Activated CD8-positive, alpha-beta memory T cell treated with anti-CD3 and anti-CD28 coated beads for 48 hours (primary cell): ENCODE results near the gene MGAT4C.
"Not testable (repeated sequence)": the region's sequence is repeated elsewhere in the genome, so short reads cannot be mapped to it uniquely, and the experiment has no call there.

Experiments
- DNase-seq, 3 experiments: peaks; one replicate each; pipeline ENCODE4 v3.0.0-alpha.2; 2020; ENCODE audit warnings: low read depth in 2 of 3, low spot score in 2 of 3

Gene MGAT4C

GRCh38 chr12:86256163-86256562 is at the start of gene MGAT4C:
Gene MGAT4C, minus strand, starts transcription at chr12:86256391.
- no peak for DNase-seq

DNA sequence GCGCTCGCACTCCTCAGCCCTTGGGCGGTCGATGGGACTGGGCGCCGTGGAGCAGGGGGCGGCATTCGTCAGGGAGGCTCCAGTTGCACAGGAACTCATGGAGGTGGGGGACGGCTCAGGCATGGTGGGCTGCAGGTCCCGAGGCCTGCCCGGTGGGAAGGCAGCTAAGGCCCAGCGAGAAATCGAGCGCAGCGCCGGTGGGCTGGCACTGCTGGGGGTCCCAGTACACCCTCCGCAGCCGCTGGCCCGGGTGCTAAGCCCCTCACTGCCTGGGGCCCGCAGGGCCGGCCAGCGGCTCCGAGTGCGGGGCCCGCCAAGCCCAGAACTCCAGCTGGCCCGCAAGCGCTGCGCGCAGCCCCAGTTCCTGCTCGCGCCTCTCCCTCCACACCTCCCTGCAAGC is 40.2 kb upstream of the MGAT4C start:
- DNase-seq, result not testable (repeated sequence)

- DNase-seq, result no peak
These were observed 37.6 kb upstream of the MGAT4C start for GRCh38 chr12:86293682-86294240.

DNA sequence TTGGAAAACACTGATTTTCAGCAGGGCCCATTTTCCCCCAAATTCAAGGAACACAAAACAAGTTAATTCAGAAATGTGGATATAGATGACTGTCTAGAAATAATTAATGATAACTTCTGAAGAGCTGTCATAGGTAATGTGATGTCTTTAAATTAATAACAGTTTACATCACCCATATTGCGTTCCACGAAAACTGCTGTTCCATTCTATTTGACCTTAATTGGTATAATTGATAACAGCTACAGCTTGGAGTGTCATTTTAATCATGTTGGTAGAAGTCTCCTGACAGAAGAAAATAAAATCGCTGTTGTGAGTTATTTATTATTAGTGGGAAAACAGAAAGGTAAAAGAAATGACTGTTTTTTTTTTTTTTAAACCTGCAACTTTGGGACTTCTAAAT is 36.3 kb upstream of the MGAT4C start:
- no peak for DNase-seq

GRCh38 chr12:86290615-86291014 is 34.4 kb upstream of the MGAT4C start:
- DNase-seq, result no peak

- no peak for DNase-seq
These were observed 29.9 kb upstream of the MGAT4C start for GRCh38 chr12:86286119-86286518.

GRCh38 chr12:86283620-86284019 is 27.4 kb upstream of the MGAT4C start:
- DNase-seq, result no peak

DNA sequence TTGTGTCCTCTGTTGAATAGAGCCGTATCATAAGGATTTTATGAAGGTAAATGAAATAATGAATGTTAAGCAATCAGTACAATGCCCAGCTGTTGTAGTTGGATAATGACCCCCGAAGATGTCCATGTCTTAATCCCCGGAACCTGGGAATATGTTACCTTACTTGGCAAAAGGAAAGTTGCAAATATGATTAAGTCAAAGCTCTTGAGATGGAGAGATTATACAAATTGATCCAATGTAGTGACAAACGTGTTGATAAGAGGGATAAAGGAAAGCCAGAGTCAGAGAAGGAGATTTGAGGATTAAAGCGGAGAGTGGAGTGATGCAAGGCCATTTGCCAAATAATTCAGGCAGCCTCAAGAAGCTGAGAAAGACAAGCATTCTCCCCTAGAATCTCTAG is 19.2 kb upstream of the MGAT4C start:
- no peak for DNase-seq

DNA sequence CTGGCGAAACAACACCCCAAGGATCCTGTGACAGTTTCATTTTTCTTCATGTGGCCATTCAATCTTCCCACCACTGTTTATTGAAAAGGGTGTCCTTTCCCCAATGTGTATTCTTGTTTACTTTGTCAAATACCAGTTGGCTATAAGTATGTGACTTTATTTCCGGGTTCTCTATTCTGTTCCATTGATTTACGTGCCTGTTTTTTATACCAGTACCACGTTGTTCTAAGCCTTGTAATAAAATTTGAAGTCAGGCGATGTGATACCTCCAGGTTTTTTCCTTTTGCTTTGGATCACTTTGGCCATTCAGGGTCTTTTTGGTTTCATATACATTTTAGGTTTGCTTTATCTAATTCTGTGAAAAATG is 9.1 kb upstream of the MGAT4C start:
- no peak for DNase-seq

- no peak for DNase-seq
These were observed 8.5 kb upstream of the MGAT4C start for GRCh38 chr12:86264451-86265328.

GRCh38 chr12:86261578-86261977 is 5.4 kb upstream of the MGAT4C start:
- DNase-seq, result no peak

- DNase-seq, result no peak
These were observed 5.0 kb upstream of the MGAT4C start for GRCh38 chr12:86261142-86261541.

GRCh38 chr12:86260183-86260582 is 4.0 kb upstream of the MGAT4C start:
- DNase-seq, result no peak

DNA sequence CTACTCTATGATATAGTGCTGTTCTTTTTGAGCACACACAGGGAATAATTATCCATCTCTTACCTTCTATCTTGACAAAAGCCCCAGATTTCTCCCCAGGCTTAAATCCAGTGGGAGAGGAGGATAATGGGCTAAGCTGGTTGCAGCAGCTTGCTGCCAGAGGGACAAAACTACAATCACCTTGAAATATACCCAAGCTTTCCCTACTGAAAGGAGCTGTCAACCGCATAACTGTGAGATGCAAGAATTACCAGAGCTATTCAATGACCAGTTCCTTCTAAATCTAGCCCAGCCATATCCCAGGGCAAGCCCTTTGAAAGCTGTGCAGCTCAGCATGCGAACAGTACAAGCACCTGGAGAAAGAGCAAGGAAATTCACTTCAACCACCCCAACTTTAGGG is 943 bp upstream of the MGAT4C start:
- no peak for DNase-seq

- DNase-seq, result no peak
These were observed 1.6 kb downstream of the MGAT4C start for GRCh38 chr12:86254399-86255107.

DNA sequence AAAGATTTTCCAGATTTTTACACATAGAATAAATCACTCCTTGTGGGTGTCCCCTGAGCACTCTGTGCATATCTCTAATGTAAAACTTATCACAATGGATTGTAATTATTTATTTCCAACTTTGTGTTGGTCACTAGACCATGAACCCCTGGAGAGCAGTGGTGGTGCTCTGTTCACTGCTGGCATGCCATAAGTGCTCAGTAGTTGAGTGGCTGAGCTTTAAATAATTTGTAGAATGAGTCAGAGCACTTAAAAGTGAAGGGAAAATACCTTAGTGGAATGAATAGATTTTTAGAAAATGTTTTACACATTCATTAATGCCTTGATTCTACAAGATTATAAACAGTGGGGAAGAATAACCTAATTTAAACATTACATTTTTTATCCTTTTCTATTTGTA is 6.3 kb downstream of the MGAT4C start:
- no peak for DNase-seq

GRCh38 chr12:86249276-86249675 is 6.9 kb downstream of the MGAT4C start:
- DNase-seq, result no peak

DNA sequence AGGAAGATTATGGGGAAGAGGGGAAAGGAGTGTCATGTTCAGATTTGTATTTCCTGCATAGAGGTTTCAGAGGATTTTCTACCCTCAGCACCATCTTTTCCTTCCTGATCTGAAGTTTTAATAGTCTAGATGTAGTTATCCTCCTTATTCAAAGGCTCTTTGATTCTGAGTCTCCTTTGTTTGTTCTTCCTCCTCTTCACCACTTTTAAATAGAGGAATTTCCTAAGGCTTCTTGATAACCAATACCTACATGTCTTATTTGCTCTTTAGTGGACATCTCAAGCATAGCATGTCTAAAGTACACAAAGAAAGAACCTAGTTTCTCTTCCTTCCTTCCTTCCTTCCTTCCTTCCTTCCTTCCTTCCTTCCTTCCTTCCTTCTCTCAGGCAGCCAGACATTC is 8.3 kb downstream of the MGAT4C start:
- no peak for DNase-seq

DNA sequence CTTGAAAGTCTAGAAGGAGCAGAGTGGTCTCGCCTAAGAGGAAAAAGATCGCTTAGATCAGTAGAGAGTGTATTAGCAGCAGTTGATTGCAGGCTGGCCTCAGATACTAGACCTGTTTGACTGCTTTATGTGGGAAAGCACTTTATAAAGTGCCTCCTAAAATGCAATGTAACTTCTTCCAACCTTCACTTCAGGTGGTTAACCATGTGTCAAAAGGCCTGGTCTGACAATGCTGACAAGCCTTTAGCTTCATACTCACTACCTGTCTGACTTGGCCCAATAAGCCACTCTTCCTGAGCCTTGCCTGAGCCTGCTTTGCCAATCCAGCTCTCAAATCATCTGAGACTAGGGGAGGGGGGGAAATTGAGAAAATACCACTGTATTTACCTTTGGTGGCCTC is 14.6 kb downstream of the MGAT4C start:
- DNase-seq, result no peak

DNA sequence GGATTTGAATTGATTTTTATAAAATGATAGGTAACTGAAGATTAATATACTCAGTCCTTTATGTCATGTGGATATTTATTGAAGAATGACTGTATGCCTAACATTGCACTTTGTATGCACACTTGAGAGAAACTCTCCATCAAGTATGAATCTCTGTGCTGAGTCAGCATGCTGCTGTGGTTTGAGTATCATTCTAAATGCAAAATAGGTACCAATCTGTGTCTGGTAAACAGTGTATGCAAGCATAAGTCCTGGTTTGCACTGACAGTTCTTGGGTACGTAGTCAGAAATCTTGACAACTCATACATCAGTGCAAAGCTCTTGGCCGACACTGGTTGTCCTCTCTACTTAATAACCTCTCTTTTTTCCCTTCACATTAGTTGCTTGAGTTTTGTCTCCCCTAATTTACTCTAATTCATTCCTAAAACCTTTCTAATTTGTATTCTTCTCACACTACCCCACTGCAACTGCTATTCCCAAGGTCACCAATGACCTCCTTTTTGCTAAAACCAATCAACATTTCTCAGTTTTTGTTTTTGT is 21.8 kb downstream of the MGAT4C start:
- DNase-seq, result no peak

DNA sequence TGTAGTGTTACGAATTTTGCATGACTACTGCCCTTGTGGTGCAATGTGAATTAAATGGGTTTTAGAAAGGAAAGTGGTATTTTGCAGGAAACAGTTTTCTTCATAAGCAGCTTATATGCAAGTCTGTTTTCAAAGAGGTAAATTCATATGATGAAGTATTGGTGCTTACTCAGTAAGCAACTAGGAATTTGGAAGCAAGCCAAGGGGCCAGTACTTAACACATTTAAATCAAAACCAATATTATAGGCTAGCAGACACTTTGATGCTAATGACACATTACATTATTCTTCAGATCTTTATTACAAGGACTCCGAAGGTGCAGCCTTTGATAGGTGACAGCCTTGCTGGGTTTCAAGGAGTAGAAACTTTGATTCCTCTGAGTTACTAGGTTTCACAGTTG is 23.1 kb downstream of the MGAT4C start:
- no peak for DNase-seq

- no peak for DNase-seq
These were observed 25.6 kb downstream of the MGAT4C start for GRCh38 chr12:86230516-86231146.
